ENCODE measurements around the gene ZNF606.

DNA sequence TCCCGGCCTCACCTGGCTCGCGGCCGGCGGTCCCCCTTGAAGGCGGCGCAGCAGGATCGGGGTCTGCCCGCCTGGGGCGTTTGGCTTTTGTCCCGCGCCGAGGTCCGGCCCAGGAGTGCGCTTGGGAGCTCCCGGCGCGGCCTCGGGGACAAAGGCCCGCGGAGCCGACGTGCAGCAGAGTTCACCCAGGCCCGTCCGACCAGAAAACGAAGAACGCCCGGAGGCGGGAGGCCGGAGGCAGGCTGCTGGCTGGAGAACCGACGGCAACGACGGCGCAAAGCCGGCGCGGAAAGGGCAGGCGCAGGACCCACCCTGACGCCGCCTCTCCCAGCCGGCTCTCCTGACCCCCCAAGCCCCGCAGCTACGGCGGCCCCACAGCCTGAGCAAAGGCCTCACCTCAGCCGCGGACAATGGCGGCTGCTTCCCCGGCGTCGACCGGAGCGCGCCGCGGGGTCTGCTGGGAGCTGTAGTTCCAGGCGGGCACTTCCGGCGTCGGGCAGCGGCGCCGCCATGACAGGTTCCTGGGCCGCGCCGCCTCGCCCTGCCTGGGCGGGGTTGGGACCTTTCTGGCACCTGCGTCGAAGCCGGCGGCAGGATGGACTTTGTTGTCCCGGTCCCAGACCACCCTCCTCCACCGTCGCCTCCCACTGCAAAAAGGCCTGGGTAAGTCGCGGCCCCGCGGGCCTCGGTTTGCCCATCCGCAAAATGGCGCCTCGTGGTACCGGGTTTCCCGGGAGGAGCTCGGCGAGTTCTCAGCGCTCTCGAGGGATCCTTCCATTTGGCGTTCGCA is at the start of gene ZNF606:
- TF ChIP-seq CTCF (conservative IDR thresholded peaks at IDR 0.05; ENCODE audit: low read depth in 2 of 2) (no peak), EZH2 (IDR thresholded peaks at IDR 0.05; ENCODE audit: low read depth, unreplicated experiment) (no peak), REST (IDR thresholded peaks at IDR 0.05; ENCODE audit: unreplicated experiment) (no peak), EZH2phosphoT487 (IDR thresholded peaks at IDR 0.05; ENCODE audit: unreplicated experiment) (no peak), POLR2AphosphoS5 (IDR thresholded peaks at IDR 0.05; ENCODE audit: low read depth) (peak; percentile 93), CREB1 (CRISPR knock-in tag; IDR thresholded peaks at IDR 0.05; ENCODE audit: low read depth) (peak; percentile 81), STAT1 (IDR thresholded peaks at IDR 0.05; ENCODE audit: unreplicated experiment) (no peak)
- TF ChIP-seq, protein P1, sequence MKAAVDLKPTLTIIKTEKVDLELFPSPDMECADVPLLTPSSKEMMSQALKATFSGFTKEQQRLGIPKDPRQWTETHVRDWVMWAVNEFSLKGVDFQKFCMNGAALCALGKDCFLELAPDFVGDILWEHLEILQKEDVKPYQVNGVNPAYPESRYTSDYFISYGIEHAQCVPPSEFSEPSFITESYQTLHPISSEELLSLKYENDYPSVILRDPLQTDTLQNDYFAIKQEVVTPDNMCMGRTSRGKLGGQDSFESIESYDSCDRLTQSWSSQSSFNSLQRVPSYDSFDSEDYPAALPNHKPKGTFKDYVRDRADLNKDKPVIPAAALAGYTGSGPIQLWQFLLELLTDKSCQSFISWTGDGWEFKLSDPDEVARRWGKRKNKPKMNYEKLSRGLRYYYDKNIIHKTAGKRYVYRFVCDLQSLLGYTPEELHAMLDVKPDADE (IDR thresholded peaks at IDR 0.05): peak; percentile 94
- TF ChIP-seq, protein P2, sequence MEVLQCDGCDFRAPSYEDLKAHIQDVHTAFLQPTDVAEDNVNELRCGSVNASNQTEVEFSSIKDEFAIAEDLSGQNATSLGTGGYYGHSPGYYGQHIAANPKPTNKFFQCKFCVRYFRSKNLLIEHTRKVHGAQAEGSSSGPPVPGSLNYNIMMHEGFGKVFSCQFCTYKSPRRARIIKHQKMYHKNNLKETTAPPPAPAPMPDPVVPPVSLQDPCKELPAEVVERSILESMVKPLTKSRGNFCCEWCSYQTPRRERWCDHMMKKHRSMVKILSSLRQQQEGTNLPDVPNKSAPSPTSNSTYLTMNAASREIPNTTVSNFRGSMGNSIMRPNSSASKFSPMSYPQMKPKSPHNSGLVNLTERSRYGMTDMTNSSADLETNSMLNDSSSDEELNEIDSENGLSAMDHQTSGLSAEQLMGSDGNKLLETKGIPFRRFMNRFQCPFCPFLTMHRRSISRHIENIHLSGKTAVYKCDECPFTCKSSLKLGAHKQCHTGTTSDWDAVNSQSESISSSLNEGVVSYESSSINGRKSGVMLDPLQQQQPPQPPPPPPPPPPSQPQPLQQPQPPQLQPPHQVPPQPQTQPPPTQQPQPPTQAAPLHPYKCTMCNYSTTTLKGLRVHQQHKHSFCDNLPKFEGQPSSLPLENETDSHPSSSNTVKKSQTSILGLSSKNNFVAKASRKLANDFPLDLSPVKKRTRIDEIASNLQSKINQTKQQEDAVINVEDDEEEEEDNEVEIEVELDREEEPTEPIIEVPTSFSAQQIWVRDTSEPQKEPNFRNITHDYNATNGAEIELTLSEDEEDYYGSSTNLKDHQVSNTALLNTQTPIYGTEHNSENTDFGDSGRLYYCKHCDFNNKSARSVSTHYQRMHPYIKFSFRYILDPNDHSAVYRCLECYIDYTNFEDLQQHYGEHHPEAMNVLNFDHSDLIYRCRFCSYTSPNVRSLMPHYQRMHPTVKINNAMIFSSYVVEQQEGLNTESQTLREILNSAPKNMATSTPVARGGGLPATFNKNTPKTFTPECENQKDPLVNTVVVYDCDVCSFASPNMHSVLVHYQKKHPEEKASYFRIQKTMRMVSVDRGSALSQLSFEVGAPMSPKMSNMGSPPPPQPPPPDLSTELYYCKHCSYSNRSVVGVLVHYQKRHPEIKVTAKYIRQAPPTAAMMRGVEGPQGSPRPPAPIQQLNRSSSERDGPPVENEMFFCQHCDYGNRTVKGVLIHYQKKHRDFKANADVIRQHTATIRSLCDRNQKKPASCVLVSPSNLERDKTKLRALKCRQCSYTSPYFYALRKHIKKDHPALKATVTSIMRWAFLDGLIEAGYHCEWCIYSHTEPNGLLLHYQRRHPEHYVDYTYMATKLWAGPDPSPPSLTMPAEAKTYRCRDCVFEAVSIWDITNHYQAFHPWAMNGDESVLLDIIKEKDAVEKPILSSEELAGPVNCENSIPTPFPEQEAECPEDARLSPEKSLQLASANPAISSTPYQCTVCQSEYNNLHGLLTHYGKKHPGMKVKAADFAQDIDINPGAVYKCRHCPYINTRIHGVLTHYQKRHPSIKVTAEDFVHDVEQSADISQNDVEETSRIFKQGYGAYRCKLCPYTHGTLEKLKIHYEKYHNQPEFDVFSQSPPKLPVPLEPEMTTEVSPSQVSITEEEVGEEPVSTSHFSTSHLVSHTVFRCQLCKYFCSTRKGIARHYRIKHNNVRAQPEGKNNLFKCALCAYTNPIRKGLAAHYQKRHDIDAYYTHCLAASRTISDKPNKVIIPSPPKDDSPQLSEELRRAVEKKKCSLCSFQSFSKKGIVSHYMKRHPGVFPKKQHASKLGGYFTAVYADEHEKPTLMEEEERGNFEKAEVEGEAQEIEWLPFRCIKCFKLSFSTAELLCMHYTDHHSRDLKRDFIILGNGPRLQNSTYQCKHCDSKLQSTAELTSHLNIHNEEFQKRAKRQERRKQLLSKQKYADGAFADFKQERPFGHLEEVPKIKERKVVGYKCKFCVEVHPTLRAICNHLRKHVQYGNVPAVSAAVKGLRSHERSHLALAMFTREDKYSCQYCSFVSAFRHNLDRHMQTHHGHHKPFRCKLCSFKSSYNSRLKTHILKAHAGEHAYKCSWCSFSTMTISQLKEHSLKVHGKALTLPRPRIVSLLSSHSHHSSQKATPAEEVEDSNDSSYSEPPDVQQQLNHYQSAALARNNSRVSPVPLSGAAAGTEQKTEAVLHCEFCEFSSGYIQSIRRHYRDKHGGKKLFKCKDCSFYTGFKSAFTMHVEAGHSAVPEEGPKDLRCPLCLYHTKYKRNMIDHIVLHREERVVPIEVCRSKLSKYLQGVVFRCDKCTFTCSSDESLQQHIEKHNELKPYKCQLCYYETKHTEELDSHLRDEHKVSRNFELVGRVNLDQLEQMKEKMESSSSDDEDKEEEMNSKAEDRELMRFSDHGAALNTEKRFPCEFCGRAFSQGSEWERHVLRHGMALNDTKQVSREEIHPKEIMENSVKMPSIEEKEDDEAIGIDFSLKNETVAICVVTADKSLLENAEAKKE (CRISPR knock-in tag; IDR thresholded peaks at IDR 0.05): no peak

Data from GM23338 (cell line).